GM19455 (cell line): ENCODE results near the gene IFT122.

Experiments used
- ATAC-seq: cut with Tn5 transposase; IDR thresholded peaks from one replicate; pipeline ENCODE4 v1.9.1; 2021; ENCODE audit not compliant: unreplicated experiment

The IFT122 gene

GRCh38 chr3:129554356-129555152 is 114.5 kb downstream of the IFT122 start:
- no peak for ATAC-seq

- no peak for ATAC-seq
Measured at GRCh38 chr3:129555153-129555550, 115.1 kb downstream of the IFT122 start.

- ATAC-seq = no peak
Measured at GRCh38 chr3:129555616-129556357, 115.8 kb downstream of the IFT122 start.

- no peak for ATAC-seq
Measured at GRCh38 chr3:129556358-129556695, 116.3 kb downstream of the IFT122 start.

GRCh38 chr3:129556890-129557547 is 117.0 kb downstream of the IFT122 start:
- ATAC-seq = no peak

GRCh38 chr3:129557548-129557894 is 117.5 kb downstream of the IFT122 start:
- no peak for ATAC-seq

- no peak for ATAC-seq
Measured at GRCh38 chr3:129558081-129558771, 118.2 kb downstream of the IFT122 start.

- ATAC-seq = no peak
Measured at GRCh38 chr3:129558772-129559564, 118.9 kb downstream of the IFT122 start.

GRCh38 chr3:129559565-129560079 is 119.6 kb downstream of the IFT122 start:
- ATAC-seq = no peak

GRCh38 chr3:129560269-129560787 is 120.3 kb downstream of the IFT122 start:
- ATAC-seq = no peak

- no peak for ATAC-seq
Measured at GRCh38 chr3:129560911-129561594, 121.0 kb downstream of the IFT122 start.

GRCh38 chr3:129561619-129562248 is 121.7 kb downstream of the IFT122 start:
- ATAC-seq = no peak

- no peak for ATAC-seq
Measured at GRCh38 chr3:129562803-129563202, 122.8 kb downstream of the IFT122 start.

GRCh38 chr3:129563332-129563731 is 123.3 kb downstream of the IFT122 start:
- ATAC-seq = no peak

- no peak for ATAC-seq
Measured at GRCh38 chr3:129563850-129564535, 124.0 kb downstream of the IFT122 start.

GRCh38 chr3:129564981-129565644 is 125.1 kb downstream of the IFT122 start:
- no peak for ATAC-seq

- ATAC-seq = no peak
Measured at GRCh38 chr3:129565902-129566301, 125.9 kb downstream of the IFT122 start.

- no peak for ATAC-seq
Measured at GRCh38 chr3:129567176-129567705, 127.2 kb downstream of the IFT122 start.
